GM19239 (cell line): Measurements from ENCODE around the gene CENPB.
"Not testable (repeated sequence)": the region's sequence is repeated elsewhere in the genome, so short reads cannot be mapped to it uniquely, and the experiment has no call there.

Source experiments
- DNase-seq: peaks from one replicate; pipeline ENCODE4 v3.0.0; 2011; ENCODE audit warnings: low spot score; ENCODE audit not compliant: insufficient read length
- FAIRE-seq: peaks from 2 replicates; lab custom pipeline; 2011; peaks lifted over from hg19 to GRCh38; lab: Jason Lieb, UNC

The CENPB gene

DNA sequence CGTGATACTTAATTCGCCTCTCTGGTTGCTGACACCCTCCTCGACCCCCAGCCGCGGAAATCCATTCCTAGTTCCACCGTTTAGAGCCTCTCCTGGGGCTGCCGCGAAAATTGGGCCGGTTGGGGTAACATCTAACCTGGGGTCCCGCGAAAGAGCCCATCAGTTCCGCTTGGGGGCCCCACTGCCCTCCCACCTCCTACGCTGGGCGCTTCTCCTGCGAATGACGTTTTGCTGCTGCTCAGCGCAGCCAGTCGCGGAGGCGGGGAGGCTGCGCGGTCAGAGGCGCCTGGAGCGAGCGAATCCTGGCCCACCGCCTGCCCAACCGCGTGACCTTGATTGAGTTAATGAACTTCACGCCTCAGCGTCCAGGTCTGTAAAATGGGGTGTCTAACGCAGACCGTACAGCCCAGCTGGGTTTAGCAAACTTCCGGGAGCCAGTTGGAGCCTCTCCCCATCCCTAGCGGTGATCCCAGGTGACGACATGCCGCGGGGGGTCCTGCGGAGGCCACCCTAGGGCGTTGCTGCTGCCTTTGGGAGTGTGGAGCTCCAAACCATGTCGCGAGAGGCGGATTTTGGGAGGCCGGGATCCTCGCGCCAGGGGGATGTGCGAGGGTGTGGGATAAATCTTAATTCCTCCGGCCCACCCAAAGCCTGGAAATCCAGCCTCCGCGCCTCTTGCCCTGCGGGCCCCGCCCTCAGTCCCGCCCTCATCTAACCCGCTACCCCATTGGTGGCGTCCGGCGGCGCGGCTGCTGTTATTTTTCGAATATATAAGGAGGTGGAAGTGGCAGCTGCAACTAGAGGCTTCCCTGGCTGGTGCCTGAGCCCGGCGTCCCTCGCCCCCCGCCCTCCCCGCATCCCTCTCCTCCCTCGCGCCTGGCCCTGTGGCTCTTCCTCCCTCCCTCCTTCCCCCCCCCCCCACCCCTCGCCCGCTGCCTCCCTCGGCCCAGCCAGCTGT lies 9.2 kb upstream of the CENPB start, which contains the start of gene CDC25B:
TSS of gene CDC25B (plus strand) at position 800 of the 958 bp plus-strand sequence. CDS start 222 bp downstream, outside the sequence.
- DNase-seq: peak; percentile 80
- FAIRE-seq: peak; percentile 94

DNA sequence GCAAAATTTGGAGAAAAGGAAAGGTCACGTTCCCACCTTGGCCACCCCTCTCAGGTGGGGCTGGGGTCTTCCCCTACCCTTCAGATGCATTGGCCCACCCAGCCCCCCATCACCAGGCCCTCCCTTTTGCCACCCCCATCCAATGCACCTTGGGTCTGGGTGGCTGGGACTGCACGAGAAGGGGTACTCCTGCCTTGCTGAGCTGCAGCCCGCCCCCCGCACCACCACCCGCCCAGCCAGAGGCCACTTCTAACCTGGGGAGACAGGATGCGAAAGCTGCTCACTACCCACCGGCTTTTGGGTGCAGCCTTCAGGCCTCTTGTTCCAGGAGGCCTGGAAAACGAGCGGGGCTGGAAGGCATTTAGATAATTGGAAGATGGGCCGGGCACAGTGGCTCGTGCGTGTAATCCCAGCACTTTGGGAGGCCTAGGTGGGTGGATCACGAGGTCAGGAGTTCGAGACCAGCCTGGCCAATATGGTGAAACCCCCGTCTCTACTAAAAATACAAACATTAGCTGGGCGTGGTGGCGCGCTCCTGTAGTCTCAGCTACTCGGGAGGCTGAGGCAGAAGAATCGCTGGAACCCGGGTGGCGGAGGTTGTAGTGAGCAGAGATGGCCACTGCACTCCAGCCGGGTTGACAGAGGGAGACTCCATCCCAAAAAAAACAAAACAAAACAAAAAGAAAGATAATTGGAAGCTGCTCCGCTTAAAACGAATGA lies 8.3 kb upstream of the CENPB start:
- DNase-seq (no peak), FAIRE-seq (no peak)

DNA sequence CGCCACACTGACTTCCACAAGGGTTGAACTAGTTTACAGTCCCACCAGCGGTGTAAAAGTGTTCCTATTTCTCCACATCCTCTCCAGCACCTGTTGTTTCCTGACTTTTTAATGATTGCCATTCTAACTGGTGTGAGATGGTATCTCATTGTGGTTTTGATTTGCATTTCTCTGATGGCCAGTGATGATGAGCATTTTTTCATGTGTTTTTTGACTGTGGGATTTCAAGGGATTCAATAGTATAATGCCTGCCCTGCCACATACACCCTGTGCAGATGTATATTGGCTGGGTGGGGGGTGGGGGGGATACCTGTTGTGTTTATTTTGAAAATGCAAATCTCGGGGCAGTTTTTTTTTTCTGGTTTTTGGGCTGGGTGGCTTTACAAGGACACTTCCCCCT lies 7.6 kb upstream of the CENPB start:
- not testable (repeated sequence) for DNase-seq, FAIRE-seq

DNA sequence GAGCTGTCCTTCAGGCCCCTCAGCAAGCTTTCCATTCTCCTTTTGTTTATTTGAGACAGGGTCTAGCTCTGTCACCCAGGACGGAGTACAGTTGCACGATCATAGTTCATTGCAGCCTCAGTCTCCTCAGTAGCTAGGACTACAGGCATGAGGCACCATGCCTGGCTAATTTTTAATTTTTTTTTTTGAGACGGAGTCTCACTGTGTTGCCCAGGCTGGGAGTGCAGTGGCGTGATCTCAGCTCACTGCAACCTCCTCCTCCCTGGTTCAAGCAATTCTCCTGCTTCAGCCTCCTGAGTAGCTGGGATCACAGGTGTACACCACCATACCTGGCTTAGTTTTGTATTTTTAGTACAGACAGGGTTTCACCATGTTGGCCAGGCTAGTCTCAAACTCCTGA lies 2.7 kb upstream of the CENPB start:
- DNase-seq, FAIRE-seq: not testable (repeated sequence)

DNA sequence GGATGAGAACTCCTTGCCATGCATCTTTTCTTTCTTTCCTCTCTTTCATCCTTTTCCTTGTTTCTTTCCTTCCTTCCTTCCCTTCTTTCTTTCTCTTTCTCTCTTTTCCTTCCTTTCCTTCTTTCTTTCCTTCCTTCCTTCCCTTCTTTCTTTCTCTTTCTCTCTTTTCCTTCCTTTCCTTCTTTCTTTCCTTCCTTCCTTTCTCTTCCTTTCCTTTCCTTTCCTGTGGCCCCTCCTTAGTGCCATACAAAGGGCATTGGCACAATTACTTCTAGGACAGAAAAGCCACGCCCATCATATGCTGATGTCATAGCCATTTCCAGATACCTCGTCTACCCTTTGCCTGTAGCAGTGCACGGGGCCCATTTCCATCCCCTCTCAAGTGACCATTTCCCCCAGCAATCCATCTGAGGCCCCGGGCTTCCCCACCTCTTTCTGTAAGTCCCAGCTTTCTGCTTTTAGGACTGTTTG lies 2.2 kb upstream of the CENPB start:
- FAIRE-seq: no peak
- no peak for DNase-seq

DNA sequence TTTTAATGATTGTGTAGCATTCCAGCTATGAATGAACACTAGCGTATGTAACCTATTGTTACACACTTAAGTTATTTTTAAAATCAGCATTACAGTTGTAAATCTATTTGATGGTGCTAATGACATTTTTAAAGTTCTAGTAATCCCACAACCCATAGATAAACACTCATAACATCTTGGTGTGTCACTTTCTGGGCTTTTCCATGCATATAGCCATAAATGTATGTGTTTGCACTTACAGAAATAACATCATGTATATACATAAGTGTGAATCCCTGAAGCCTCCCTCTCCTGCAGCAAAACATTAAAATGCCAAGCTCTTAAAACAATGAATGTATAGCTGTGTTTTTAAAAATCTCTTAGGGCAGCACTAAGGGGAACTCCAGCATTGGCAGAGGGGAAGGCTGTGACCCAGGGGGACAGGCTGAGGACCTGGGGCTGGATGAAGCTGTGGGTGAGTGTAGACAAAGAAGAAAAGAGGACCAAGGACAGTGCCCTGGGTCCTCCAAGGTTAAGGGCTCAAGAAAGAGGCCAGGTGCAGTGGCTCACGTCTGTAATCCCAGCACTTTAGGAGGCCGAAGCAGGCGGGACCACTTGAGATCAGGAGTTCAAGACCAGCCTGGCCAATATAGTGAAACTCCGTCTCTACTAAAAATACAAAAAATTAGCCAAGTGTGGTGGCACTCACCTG lies 929 bp upstream of the CENPB start:
- DNase-seq (no peak), FAIRE-seq (peak; percentile 14)

DNA sequence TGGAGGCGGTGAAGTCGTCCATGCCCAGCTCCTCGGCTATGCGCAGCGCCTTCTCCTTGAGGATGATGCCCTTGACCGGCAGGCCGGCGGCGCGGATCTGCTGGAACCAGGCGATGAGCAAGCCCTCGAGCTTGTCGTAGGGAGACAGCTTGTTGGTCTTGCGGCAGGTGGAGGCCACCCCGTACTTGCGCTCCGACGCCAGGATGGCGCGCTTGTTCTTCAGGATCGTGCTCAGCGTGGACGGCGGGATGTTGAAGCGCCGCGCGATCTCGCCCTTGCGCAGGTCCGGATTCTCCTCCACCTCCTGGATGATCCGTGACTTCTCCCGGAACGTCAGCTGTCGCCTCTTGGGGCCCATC lies 435 bp downstream of the CENPB start:
- DNase-seq (peak; percentile 78), FAIRE-seq (peak; percentile 80)

DNA sequence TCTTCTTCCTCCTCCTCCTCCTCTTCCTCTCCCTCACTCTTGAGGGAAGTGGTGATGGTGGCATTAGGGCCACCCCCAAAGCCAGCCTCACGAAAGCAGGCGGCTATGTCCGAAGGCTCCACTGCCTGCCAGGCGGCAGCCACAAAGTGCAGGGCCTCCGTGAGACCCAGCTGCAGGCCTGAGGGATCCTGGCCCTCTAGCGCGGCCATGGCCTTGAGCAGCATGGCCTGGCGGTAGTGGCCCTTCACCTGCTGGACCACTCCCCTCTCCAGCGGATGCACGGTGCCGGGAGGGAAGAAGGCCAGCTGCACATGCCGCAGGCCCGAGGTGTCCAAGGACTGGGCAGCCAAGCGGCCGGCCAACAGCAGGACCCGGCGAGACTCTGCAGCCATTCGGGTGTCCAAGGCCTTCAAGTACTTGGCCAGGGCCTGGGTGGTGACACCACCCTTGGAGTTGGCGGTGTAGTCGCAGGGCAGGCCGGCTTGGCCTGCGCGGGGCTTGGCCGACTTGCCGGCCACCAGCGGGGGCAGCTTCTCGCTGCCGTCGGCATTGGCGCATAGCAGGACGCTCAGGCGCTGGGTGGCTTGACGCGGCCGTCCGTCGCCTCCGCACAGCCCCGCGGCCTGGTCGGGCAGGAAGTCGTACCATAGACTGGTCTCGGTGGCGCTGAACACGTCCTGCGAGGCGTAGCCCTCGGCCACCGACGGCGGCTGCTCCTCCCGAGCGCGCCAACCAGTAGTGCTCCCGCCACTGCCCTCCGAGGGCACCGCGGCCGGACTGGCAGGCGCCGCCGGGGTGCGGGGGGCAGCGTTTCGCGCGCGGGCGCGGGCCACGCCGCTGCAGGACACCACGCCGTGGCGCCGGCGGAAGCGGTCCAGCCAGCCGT lies 1.1 kb downstream of the CENPB start:
- no peak for DNase-seq
- no peak for FAIRE-seq

DNA sequence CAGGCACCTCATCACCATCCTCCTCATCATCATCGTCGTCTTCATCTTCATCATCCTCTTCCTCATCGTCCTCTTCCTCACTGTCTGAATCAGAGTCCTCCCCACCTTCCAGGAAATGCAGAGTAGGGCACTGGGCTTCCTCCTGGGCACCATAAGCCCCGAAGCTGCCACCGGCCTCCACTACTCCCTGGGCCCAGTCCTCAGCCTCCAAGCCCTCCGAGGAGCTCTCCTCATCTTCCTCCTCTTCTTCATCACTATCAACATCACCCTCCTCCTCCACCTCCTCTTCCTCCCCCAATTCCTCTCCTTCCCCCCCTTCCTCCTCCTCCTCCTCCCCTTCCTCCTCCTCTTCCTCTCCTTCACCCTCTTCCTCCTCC lies 1.7 kb downstream of the CENPB start:
- no peak for FAIRE-seq

DNA sequence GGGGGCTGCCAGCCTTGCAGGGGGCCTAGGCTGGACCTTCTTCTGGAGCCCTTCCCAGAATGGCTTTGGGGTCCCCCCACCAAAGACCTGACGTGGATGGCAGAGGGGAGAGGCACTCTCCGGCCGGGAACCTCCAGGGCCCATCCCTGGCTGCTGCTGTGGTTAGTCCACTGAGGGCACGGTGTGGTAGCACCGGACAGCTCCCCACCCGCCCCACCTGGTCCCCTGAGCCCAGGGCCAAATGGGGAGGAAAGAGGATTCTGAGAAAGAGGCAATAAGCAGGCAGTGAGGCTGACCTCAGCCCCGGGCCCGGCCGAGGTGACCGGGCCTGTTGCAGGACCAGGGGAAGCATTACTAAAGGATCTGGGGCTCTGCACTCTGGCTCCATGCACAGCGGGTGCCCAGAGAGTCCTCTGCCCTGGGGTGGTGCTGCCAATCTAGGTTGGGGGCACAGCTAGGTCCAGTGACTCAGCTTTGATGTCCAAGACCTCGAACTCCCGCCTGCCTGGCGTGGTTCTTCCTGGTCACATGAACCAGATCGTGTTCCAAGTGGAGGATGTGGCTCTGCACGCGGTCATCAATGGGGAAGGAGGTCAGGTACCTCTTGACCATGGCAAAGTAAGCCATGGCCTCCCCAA lies 2.2 kb downstream of the CENPB start:
- FAIRE-seq (no peak), DNase-seq (no peak)

More for the DNA sequence above, 1.7 kb downstream of the CENPB start:
- DNase-seq: no peak

DNA sequence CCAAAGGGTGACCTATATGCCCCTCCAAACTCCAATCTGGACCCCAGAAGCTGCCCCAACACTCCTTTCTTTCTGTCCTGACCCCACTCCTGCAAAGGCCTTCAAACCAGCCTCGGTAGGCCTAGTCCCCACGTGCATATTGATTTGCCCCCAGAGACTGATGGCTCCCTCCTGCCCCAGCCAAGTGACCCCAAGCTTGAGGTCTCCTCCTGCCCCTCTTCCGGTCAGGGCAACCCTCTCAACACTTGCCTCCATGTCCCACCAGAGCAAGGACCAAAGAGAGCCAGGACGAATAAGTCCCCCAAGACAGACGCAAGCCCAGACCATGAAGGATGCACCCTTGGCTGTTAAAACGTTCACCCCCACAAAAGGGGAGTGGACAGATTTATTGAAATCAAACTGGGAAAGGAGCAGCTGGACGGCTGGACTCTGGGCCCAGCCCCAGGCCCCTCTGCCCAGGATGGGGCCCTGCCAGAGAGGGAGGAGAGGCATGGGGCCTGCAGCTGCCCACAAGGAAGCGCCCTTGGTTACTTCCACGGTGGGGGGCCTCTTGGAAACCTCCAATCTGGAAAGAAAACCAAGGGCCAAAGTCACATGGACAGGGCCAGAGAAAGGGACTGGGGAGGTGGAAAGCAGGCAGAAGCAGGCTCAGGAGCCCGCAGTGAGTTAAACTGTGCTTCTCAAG lies 2.9 kb downstream of the CENPB start:
- FAIRE-seq (no peak), DNase-seq (no peak)

DNA sequence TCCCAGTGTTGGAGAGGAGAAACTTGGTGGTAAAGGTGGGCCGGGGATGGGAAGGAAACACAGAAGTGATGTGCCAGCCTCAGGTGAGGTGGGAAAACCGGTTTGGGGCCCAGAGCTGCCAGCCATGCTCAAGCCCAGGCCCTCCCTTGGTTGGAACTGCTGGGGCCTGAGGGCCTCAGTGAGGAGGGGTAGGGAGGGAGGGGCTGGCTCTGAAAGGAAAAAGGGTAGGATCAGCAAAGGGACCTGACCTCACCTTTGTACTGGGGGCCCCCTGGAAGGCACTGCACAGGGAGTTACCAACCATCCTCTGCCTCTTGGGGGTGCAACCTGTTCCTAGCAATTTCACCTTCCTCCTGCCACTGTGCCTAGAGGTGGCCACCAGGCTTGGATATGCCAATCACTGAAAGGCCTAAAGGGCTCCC lies 3.5 kb downstream of the CENPB start:
- FAIRE-seq: no peak
- DNase-seq: no peak

DNA sequence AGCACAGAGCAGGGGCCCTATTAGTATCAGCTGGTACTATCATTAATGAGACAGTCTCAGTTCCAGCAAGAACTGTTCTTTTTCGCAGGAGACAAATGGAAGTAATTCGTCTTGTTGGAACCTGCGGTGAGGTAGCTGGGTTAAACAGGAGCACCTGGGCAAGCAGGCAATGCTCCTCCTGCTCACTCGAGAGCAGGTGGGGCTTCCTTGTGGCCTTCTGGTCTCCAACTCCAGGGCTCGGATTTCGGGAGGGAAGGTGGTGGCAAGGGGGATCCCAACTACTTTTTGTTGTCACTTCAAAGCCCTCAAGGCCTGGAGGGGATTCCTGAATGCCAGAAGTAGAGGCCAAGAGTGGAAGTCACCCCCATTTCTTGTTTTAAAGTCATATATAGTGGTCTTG lies 3.9 kb downstream of the CENPB start:
- no peak for FAIRE-seq

DNA sequence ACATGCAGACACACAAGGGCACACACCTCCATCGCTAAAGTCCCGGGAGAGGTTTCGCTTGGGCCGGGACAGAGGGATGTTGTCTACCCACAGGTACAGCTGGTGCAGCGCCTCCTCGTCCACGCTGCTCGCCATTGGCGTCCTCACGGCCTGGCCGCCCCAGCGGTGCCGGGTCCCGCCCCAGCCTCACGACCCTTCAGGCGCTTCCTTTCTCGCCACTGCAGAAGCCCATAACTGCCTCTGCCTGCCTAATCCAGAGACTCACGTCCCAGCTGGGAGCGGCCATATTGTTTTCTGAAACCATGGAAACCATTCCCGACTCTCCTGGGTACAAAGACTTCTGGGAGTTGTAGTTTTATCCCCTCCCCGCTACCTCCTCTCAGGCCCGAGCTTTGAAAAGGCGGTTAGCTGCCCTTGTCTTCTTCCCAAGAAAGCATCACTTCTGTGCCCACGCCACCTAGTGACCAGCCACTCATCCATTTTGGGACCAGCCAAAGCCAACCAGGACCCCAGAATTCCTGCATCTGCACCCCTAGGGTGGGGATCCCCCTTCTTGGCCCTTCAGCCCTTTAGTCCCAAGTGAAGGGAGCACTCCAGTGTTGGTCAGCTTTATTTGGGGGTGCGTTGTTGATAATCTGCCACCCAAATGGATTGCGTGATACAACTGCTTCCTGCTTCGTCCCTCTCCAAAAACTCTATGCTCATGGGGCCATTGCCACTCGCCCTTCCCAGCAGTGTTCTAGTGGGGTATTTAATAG lies 5.2 kb downstream of the CENPB start, which contains the start of gene SPEF1:
TSS of gene SPEF1 (minus strand) at position 296 of the 758 bp plus-strand sequence. CDS start at position 135, 161 bp downstream.
- DNase-seq (peak; percentile 94), FAIRE-seq (peak; percentile 92)

More for the DNA sequence above, 3.9 kb downstream of the CENPB start:
- no peak for DNase-seq

DNA sequence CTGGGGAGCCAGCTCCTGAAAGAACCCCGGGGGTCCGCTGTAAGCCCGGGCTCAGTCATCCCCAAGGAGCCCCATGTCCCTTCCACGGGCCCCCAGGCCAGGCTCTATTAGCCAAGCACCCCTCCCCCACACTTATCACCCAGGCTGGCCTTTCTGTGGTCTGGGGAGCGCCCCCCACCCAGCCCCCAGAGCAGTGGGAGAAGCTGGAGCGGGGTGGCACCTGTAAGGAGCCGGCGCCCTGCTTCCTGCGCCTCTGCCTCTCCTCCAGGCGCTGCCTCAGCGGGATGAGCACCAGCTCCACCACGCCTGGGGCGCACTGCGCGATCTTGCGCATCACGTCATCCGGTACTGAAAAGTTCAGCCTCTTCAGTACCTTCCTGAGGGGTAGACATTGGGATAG lies 7.6 kb downstream of the CENPB start:
- DNase-seq (no peak), FAIRE-seq (no peak)

DNA sequence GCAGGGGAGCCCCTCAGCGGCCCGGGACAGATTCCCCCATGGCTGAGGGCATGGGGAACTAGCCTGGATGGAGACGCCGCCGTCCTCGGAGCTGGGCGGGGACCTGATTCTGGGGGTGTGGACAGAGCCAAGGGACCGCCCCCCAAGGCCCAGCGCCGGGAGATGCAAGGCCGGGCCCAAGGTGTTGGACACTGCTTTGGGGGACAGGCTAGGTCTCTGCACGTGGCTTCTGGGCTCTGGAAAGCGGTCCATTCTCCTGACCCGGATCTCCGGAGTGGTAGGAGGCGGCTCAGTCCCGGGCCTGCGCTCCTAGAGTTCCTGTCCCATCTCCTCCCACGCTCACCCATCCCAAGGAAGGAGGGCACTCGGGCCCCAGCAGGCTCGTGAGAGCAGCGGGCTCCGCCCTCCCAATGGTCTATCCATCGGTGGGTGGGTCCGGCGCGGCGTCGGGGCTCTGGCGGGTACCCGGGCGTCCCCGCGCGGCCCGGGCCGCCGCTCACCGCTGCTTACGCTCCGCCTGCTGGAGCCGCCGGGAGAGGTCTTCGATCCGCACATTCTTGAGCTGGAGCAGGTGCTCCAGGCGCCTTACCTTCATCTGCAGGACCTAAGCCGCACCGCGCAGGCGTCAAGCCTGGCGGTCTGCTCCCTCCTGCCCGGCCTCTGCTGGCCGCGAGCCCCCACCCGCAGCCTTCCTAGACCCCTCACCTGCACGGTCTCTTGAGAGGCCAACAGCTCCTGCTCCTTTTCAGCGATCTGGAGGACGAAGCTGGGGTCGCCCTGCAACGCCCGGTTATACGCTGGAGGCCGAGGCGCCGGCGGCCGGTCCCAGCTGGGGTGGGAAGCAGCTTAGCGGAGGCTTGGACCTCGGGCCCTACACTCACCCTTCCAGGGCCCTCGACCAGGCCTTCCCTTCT lies 8.6 kb downstream of the CENPB start:
- FAIRE-seq: no peak
- no peak for DNase-seq

DNA sequence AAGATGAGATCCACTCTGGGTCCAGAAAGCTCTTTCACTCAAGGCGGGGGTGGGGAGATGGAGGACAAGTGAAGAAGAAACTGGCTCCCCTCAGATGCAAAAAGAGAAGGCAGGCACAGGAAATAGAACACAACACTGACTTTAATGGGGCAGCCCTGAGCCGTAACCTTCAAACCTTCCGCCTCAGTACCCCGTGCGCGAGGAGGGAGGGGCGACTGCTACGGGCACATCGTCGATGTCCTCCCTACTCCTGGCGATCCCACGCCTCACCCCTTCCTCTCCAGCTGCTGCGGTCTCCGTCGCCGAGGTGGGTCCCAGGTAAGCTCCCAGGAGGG lies 9.2 kb downstream of the CENPB start:
- DNase-seq (no peak), FAIRE-seq (peak; percentile 45)
